Dendritic cell treated with granulocyte-macrophage colony-stimulating factor and Interleukin-4, amounts not matched to agents 40 ng/mL and 50 ng/mL, for 4 days (primary cell): Measurements from ENCODE around the gene A4GNT.
"Not testable (repeated sequence)": the region's sequence is repeated elsewhere in the genome, so short reads cannot be mapped to it uniquely, and the experiment has no call there.

Source experiments
- H3K27ac Mint-ChIP-seq: one replicate; pipeline ENCODE4 v1.8.0; 2022; ENCODE audit warnings: mild to moderate bottlenecking, mixed read lengths
- H3K27me3 Mint-ChIP-seq: one replicate; pipeline ENCODE4 v1.8.0; 2022; ENCODE audit warnings: mild to moderate bottlenecking, mixed read lengths
- H3K36me3 Mint-ChIP-seq: one replicate; pipeline ENCODE4 v1.8.0; 2022; ENCODE audit warnings: low read depth, mixed read lengths
- H3K4me1 Mint-ChIP-seq: one replicate; pipeline ENCODE4 v1.8.0; 2022; ENCODE audit warnings: low read depth, mixed read lengths
- H3K4me3 Mint-ChIP-seq: one replicate; pipeline ENCODE4 v1.8.0; 2022; ENCODE audit warnings: mild to moderate bottlenecking, moderate library complexity, mixed read lengths
- H3K9me3 Mint-ChIP-seq: one replicate; pipeline ENCODE4 v1.8.0; 2022; ENCODE audit warnings: mixed read lengths
- intact Hi-C: fragments of 100-400 bp; cut with micrococcal nuclease; formaldehyde crosslinking; loops from one replicate; pipeline ENCODE4 v1.15.0; 2022

The A4GNT gene

GRCh38 chr3:138132239-138132638, at the start of gene A4GNT:
A4GNT (minus strand) TSS chr3:138132390; CDS start chr3:138131256, 1,134 bp downstream.
- intact Hi-C loops, result no loop called here

GRCh38 chr3:138180375-138181029, 48.3 kb upstream of the A4GNT start:
- Mint-ChIP-seq H3K27me3 (peaks cover 11% of the 10 kb centered on the region), H3K4me3 (no peak overlapping the region), H3K9me3 (no peaks in the 10 kb centered on the region), H3K36me3 (no peaks in the 10 kb centered on the region), H3K27ac (no peak overlapping the region), H3K4me1 (no peaks in the 10 kb centered on the region)
- intact Hi-C loops, result loop anchor here (10.0 kb wide), 1 partner anchor 1986 kb away; the partner anchor contains the start of gene MSL2

More at GRCh38 chr3:138132239-138132638, at the start of gene A4GNT:
- H3K9me3 Mint-ChIP-seq, result no peaks in the 10 kb centered on the region
- H3K4me3 Mint-ChIP-seq, result no peak within 1 kb of the TSS
- peak within 1 kb of the TSS; percentile 83 for H3K27ac Mint-ChIP-seq
- H3K36me3 Mint-ChIP-seq, result no peaks in the 10 kb centered on the region
- H3K27me3 Mint-ChIP-seq, result no peaks in the 10 kb centered on the region
- H3K4me1 Mint-ChIP-seq, result peaks cover 79% of the 10 kb centered on the region

- H3K27me3 Mint-ChIP-seq, result peaks cover 5% of the 10 kb centered on the region
- peaks cover 23% of the 10 kb centered on the region for H3K36me3 Mint-ChIP-seq
- H3K27ac Mint-ChIP-seq, result peak within 1 kb of the TSS; percentile 92
- intact Hi-C loops, result loop anchor here (1.0 to 5.0 kb wide), 2 partner anchors 48 to 59 kb away; partner anchors contain the start of gene DZIP1L
- H3K9me3 Mint-ChIP-seq, result no peaks in the 10 kb centered on the region
- peaks cover 21% of the 10 kb centered on the region for H3K4me1 Mint-ChIP-seq
- peak within 1 kb of the TSS; percentile 89 for H3K4me3 Mint-ChIP-seq
These were observed 42.4 kb upstream of the A4GNT start, which contains the start of gene DBR1 for GRCh38 chr3:138174421-138175131. DBR1 (minus strand) TSS chr3:138174921; CDS start chr3:138174795, 126 bp downstream.

GRCh38 chr3:138173769-138174420, 41.7 kb upstream of the A4GNT start:
- H3K4me3 Mint-ChIP-seq, result peak overlapping the region; percentile 89
- intact Hi-C loops, result loop anchor here (1.0 to 5.0 kb wide), 2 partner anchors 48 to 59 kb away; partner anchors contain the start of gene DZIP1L
- peak overlapping the region; percentile 92 for H3K27ac Mint-ChIP-seq
- peaks cover 2% of the 10 kb centered on the region for H3K27me3 Mint-ChIP-seq
- H3K4me1 Mint-ChIP-seq, result peaks cover 21% of the 10 kb centered on the region
- H3K9me3 Mint-ChIP-seq, result no peaks in the 10 kb centered on the region
- peaks cover 28% of the 10 kb centered on the region for H3K36me3 Mint-ChIP-seq

GRCh38 chr3:138172625-138173024, 40.4 kb upstream of the A4GNT start:
- Mint-ChIP-seq H3K4me3 (no peak overlapping the region), H3K4me1 (peaks cover 21% of the 10 kb centered on the region), H3K36me3 (peaks cover 40% of the 10 kb centered on the region), H3K27ac (no peak overlapping the region), H3K9me3 (no peaks in the 10 kb centered on the region), H3K27me3 (no peaks in the 10 kb centered on the region)
- intact Hi-C loops, result loop anchor here (5.0 kb wide), 1 partner anchor 50 kb away; no protein-coding TSS in a partner anchor

- Mint-ChIP-seq H3K27me3 (no peaks in the 10 kb centered on the region), H3K36me3 (peaks cover 95% of the 10 kb centered on the region), H3K27ac (no peak overlapping the region), H3K9me3 (no peaks in the 10 kb centered on the region), H3K4me1 (peaks cover 13% of the 10 kb centered on the region), H3K4me3 (no peak overlapping the region)
- intact Hi-C loops, result no loop called here
These were observed 32.9 kb upstream of the A4GNT start for GRCh38 chr3:138165061-138165460.

GRCh38 chr3:138157743-138158142, 25.6 kb upstream of the A4GNT start:
- peaks cover 21% of the 10 kb centered on the region for H3K9me3 Mint-ChIP-seq
- H3K36me3 Mint-ChIP-seq, result peaks cover 27% of the 10 kb centered on the region
- H3K4me1 Mint-ChIP-seq, result no peaks in the 10 kb centered on the region
- intact Hi-C loops, result no loop called here
- no peaks in the 10 kb centered on the region for H3K27me3 Mint-ChIP-seq
- no peak overlapping the region for H3K27ac Mint-ChIP-seq
- H3K4me3 Mint-ChIP-seq, result no peak overlapping the region

- H3K27me3 Mint-ChIP-seq, result no peaks in the 10 kb centered on the region
- H3K27ac Mint-ChIP-seq, result no peak overlapping the region
- peaks cover 21% of the 10 kb centered on the region for H3K9me3 Mint-ChIP-seq
- H3K4me3 Mint-ChIP-seq, result no peak overlapping the region
- intact Hi-C loops, result no loop called here
- no peaks in the 10 kb centered on the region for H3K36me3 Mint-ChIP-seq
- no peaks in the 10 kb centered on the region for H3K4me1 Mint-ChIP-seq
These were observed 22.3 kb upstream of the A4GNT start for GRCh38 chr3:138154534-138154933.

GRCh38 chr3:138148503-138148902, 16.3 kb upstream of the A4GNT start:
- Mint-ChIP-seq H3K27ac (no peak overlapping the region), H3K36me3 (no peaks in the 10 kb centered on the region), H3K4me3 (no peak overlapping the region), H3K27me3 (no peaks in the 10 kb centered on the region), H3K4me1 (peaks cover 5% of the 10 kb centered on the region), H3K9me3 (peaks cover 4% of the 10 kb centered on the region)
- intact Hi-C loops, result loop anchor here (2.0 kb wide), 2 partner anchors 34 to 80 kb away; partner anchors contain the start of gene DZIP1L

GRCh38 chr3:138142181-138142580, 10.0 kb upstream of the A4GNT start:
- H3K27me3 Mint-ChIP-seq, H3K27ac Mint-ChIP-seq, H3K4me3 Mint-ChIP-seq, H3K9me3 Mint-ChIP-seq, intact Hi-C loops, H3K36me3 Mint-ChIP-seq: not testable (repeated sequence)
- peaks cover 39% of the 10 kb centered on the region for H3K4me1 Mint-ChIP-seq

- intact Hi-C loops, result no loop called here
- H3K9me3 Mint-ChIP-seq, result no peaks in the 10 kb centered on the region
- no peaks in the 10 kb centered on the region for H3K36me3 Mint-ChIP-seq
- peak overlapping the region; percentile 14 for H3K27ac Mint-ChIP-seq
- no peak overlapping the region for H3K4me3 Mint-ChIP-seq
- H3K27me3 Mint-ChIP-seq, result no peaks in the 10 kb centered on the region
- peaks cover 48% of the 10 kb centered on the region for H3K4me1 Mint-ChIP-seq
These were observed 8.8 kb upstream of the A4GNT start for GRCh38 chr3:138140940-138141339.

GRCh38 chr3:138139691-138140090, 7.5 kb upstream of the A4GNT start:
- no peaks in the 10 kb centered on the region for H3K9me3 Mint-ChIP-seq
- peak overlapping the region; percentile 62 for H3K27ac Mint-ChIP-seq
- peaks cover 60% of the 10 kb centered on the region for H3K4me1 Mint-ChIP-seq
- intact Hi-C loops, result loop anchor here (2.0 kb wide), 1 partner anchor 15 kb away; no protein-coding TSS in a partner anchor
- H3K4me3 Mint-ChIP-seq, result no peak overlapping the region
- no peaks in the 10 kb centered on the region for H3K36me3 Mint-ChIP-seq
- no peaks in the 10 kb centered on the region for H3K27me3 Mint-ChIP-seq

GRCh38 chr3:138137861-138138260, 5.7 kb upstream of the A4GNT start:
- Mint-ChIP-seq H3K27me3 (no peaks in the 10 kb centered on the region), H3K9me3 (no peaks in the 10 kb centered on the region), H3K27ac (peak overlapping the region; percentile 83), H3K36me3 (no peaks in the 10 kb centered on the region), H3K4me1 (peaks cover 78% of the 10 kb centered on the region), H3K4me3 (no peak overlapping the region)
- intact Hi-C loops, result loop anchor here (2.0 kb wide), 1 partner anchor 13 kb away; no protein-coding TSS in a partner anchor

GRCh38 chr3:138136201-138136600, 4.0 kb upstream of the A4GNT start:
- no peaks in the 10 kb centered on the region for H3K36me3 Mint-ChIP-seq

More at GRCh38 chr3:138136201-138136600, 4.0 kb upstream of the A4GNT start:
- H3K27me3 Mint-ChIP-seq, result no peaks in the 10 kb centered on the region
- no peaks in the 10 kb centered on the region for H3K9me3 Mint-ChIP-seq
- intact Hi-C loops, result no loop called here
- H3K4me3 Mint-ChIP-seq, result no peak overlapping the region
- peak overlapping the region; percentile 83 for H3K27ac Mint-ChIP-seq
- H3K4me1 Mint-ChIP-seq, result peaks cover 85% of the 10 kb centered on the region
